Hypothalamus (tissue), 51 donors: ENCODE measurements around the gene ZBTB16.
A peak's percentile ranks its signal among the peaks of the same experiment; 100 is the strongest.

ENCODE experiments used
- DNase-seq, 51 donors: peaks; one replicate each; lab custom pipeline; 2025; lab: John Stamatoyannopoulos, UW

Gene ZBTB16

GRCh38 chr11:114063149-114063828 is 3.8 kb downstream of the ZBTB16 start:
- no peak for DNase-seq

- DNase-seq: no peak
Measured at GRCh38 chr11:114063829-114064201, 4.3 kb downstream of the ZBTB16 start.

GRCh38 chr11:114064216-114064615 is 4.7 kb downstream of the ZBTB16 start:
- no peak for DNase-seq

- DNase-seq: no peak
Measured at GRCh38 chr11:114065094-114065493, 5.6 kb downstream of the ZBTB16 start.

- peak in 1 of 51 donors; percentile 19 for DNase-seq
Measured at GRCh38 chr11:114066046-114066648, 6.6 kb downstream of the ZBTB16 start.

GRCh38 chr11:114068327-114068726 is 8.8 kb downstream of the ZBTB16 start:
- no peak for DNase-seq

GRCh38 chr11:114070464-114071139 is 11.1 kb downstream of the ZBTB16 start:
- no peak for DNase-seq

GRCh38 chr11:114073007-114073827 is 13.7 kb downstream of the ZBTB16 start:
- no peak for DNase-seq

GRCh38 chr11:114073828-114074381 is 14.4 kb downstream of the ZBTB16 start:
- DNase-seq: no peak

- no peak for DNase-seq
Measured at GRCh38 chr11:114074546-114075343, 15.2 kb downstream of the ZBTB16 start.

- DNase-seq: no peak
Measured at GRCh38 chr11:114075344-114075610, 15.8 kb downstream of the ZBTB16 start.

- DNase-seq: peak in 23 of 51 donors; percentile 14 to 62 (median 39)
Measured at GRCh38 chr11:114075891-114076441, 16.5 kb downstream of the ZBTB16 start.

GRCh38 chr11:114076921-114077331 is 17.4 kb downstream of the ZBTB16 start:
- no peak for DNase-seq

GRCh38 chr11:114077482-114078305 is 18.2 kb downstream of the ZBTB16 start:
- no peak for DNase-seq

GRCh38 chr11:114078423-114078822 is 18.9 kb downstream of the ZBTB16 start:
- DNase-seq: no peak

GRCh38 chr11:114079511-114080065 is 20.1 kb downstream of the ZBTB16 start:
- peak in 5 of 51 donors; percentile 18 to 51 (median 25) for DNase-seq

GRCh38 chr11:114080219-114080618 is 20.7 kb downstream of the ZBTB16 start:
- DNase-seq: no peak

GRCh38 chr11:114080769-114081168 is 21.3 kb downstream of the ZBTB16 start:
- no peak for DNase-seq
